CD14-positive monocyte (primary cell): Measurements from ENCODE around the gene GIGYF2. TPM values are rescaled to one million over a fixed set of nuclear protein-coding genes. Genes with fewer than 3 reads are reported as not detected.

Experiments used
- DNase-seq, 3 donors: peaks; one replicate each; pipeline ENCODE4 v3.0.0-alpha.2; 2011 to 2022
- H2AFZ ChIP-seq: 2 replicates; pipeline ENCODE4 v1.6.0; 2012; ENCODE audit warnings: mild to moderate bottlenecking, low read depth, low read length, inconsistent platforms; ENCODE audit not compliant: insufficient read depth, poor library complexity, severe bottlenecking
- H3K27ac ChIP-seq, 2 donors: 1 replicate in 1 of 2; 2 replicates in 1 of 2; pipeline ENCODE4 v1.5.1; 2012 to 2013; ENCODE audit warnings: low read length in 2 of 2, control low read depth in 1 of 2, inconsistent platforms in 1 of 2, low read depth in 1 of 2, mild to moderate bottlenecking in 1 of 2
- H3K27me3 ChIP-seq, 2 donors: one replicate each; pipeline versions ENCODE4 v1.6.0 to v1.6.1; 2011 to 2013; ENCODE audit warnings: low read length in 2 of 2; ENCODE audit not compliant: control insufficient read depth in 2 of 2, insufficient read depth in 2 of 2
- H3K36me3 ChIP-seq, 2 donors: replicated peaks in 1 of 2; 1 replicate in 1 of 2; 2 replicates in 1 of 2; pipeline versions ENCODE4 v1.5.1 to v1.6.1; 2012 to 2013; ENCODE audit warnings: low read length in 2 of 2, control low read depth in 1 of 2, inconsistent platforms in 1 of 2, mild to moderate bottlenecking in 1 of 2; ENCODE audit not compliant: insufficient read depth in 2 of 2, control insufficient read depth in 1 of 2
- H3K4me1 ChIP-seq, 2 donors: 1 replicate in 1 of 2; 2 replicates in 1 of 2; pipeline versions ENCODE4 v1.5.1 to v1.6.1; 2012 to 2013; ENCODE audit warnings: low read length in 2 of 2, control low read depth in 1 of 2, inconsistent platforms in 1 of 2, mild to moderate bottlenecking in 1 of 2, moderate library complexity in 1 of 2; ENCODE audit not compliant: insufficient read depth in 2 of 2, control insufficient read depth in 1 of 2
- H3K4me2 ChIP-seq: replicated peaks from 2 replicates; pipeline ENCODE3; 2012; ENCODE audit warnings: low read length, moderate library complexity, mild to moderate bottlenecking; ENCODE audit not compliant: poor library complexity, severe bottlenecking; ENCODE audit errors: extremely low read depth
- H3K4me3 ChIP-seq, 3 experiments: fragments of 200-600 bp in 1 of 3; sonication (generic) in 1 of 3; replicated peaks in 1 of 3; 1 replicate in 2 of 3; 2 replicates in 1 of 3; pipeline ENCODE4 v1.5.1; 2011 to 2013; ENCODE audit warnings: low read length in 3 of 3, mild to moderate bottlenecking in 3 of 3, control low read depth in 2 of 3, low read depth in 2 of 3, inconsistent platforms in 1 of 3, moderate library complexity in 1 of 3
- H3K79me2 ChIP-seq: 2 replicates; pipeline ENCODE4 v1.6.0; 2012; ENCODE audit warnings: mild to moderate bottlenecking, control low read depth, inconsistent platforms, low read length, moderate library complexity; ENCODE audit not compliant: insufficient read depth
- H3K9ac ChIP-seq: 2 replicates; pipeline ENCODE4 v1.6.0; 2017; ENCODE audit warnings: low read length, mild to moderate bottlenecking; ENCODE audit not compliant: insufficient read depth, poor library complexity, severe bottlenecking
- H3K9me3 ChIP-seq, 2 donors: replicated peaks in 1 of 2; 1 replicate in 1 of 2; 2 replicates in 1 of 2; pipeline versions ENCODE4 v1.5.1 to v1.6.1; 2012 to 2013; ENCODE audit warnings: low read length in 2 of 2, control low read depth in 1 of 2; ENCODE audit not compliant: control insufficient read depth in 1 of 2, insufficient read depth in 1 of 2
- H4K20me1 ChIP-seq: 2 replicates; pipeline ENCODE4 v1.6.0; 2012; ENCODE audit warnings: mild to moderate bottlenecking, low read length, control low read depth, moderate library complexity; ENCODE audit not compliant: insufficient read depth
- H3K27ac Mint-ChIP-seq, 7 donors: one replicate each; pipeline ENCODE4 v1.8.0; 2020; ENCODE audit warnings: mild to moderate bottlenecking in 7 of 7, mixed read lengths in 7 of 7, moderate library complexity in 6 of 7, inconsistent platforms in 2 of 7
- H3K27me3 Mint-ChIP-seq, 3 donors: one replicate each; pipeline ENCODE4 v1.8.0; 2021 to 2022; ENCODE audit warnings: low read depth in 3 of 3, mild to moderate bottlenecking in 3 of 3, mixed read lengths in 3 of 3, moderate library complexity in 3 of 3, inconsistent platforms in 1 of 3
- H3K36me3 Mint-ChIP-seq, 2 donors: one replicate each; pipeline ENCODE4 v1.8.0; 2020; ENCODE audit warnings: mixed read lengths in 2 of 2, inconsistent platforms in 1 of 2, mild to moderate bottlenecking in 1 of 2
- H3K4me1 Mint-ChIP-seq: one replicate; pipeline ENCODE4 v1.8.0; 2020; ENCODE audit warnings: mild to moderate bottlenecking, mixed read lengths
- H3K4me3 Mint-ChIP-seq, 2 donors: one replicate each; pipeline ENCODE4 v1.8.0; 2020; ENCODE audit warnings: mild to moderate bottlenecking in 2 of 2, mixed read lengths in 2 of 2, moderate library complexity in 1 of 2
- H3K9me3 Mint-ChIP-seq, 7 donors: one replicate each; pipeline ENCODE4 v1.8.0; 2020 to 2022; ENCODE audit warnings: mixed read lengths in 7 of 7, mild to moderate bottlenecking in 6 of 7, moderate library complexity in 6 of 7, inconsistent platforms in 2 of 7
- CTCF ChIP-seq: fragments of 200-600 bp; IDR thresholded peaks from one replicate; pipeline ENCODE4 v1.8.0; 2022; ENCODE audit warnings: antibody characterized with exemption, mild to moderate bottlenecking
- WGBS: methylation state at CpG from one replicate; pipeline ENCODE4 v1.1.5; 2013; ENCODE audit warnings: missing lambda C conversion rate; ENCODE audit not compliant: insufficient coverage; 5-methylcytosine and 5-hydroxymethylcytosine counted together
- intact Hi-C, 2 donors: fragments of 100-400 bp; cut with micrococcal nuclease; formaldehyde crosslinking; loops; one replicate each; pipeline versions ENCODE4 v1.15.0 to v1.15.1; 2023
- polyA plus RNA-seq, 3 donors: library from polyadenylated mRNA; depleted of rRNA in 1 of 3; unstranded in 2 of 3; stranded (reverse) in 1 of 3; fragments of 300-500 nt in 2 of 3; fragments of >200 nt in 1 of 3; fragmentation: Illumina TruSeq in 2 of 3; gene quantifications; 1 replicate in 2 of 3; 2 replicates in 1 of 3; pipeline ENCODE4 v1.2.3, GENCODE V29; 2012 to 2021

The GIGYF2 gene
- polyA plus RNA-seq, 3 donors, result 7.7 to 20.7 (median 17.3) TPM

- Mint-ChIP-seq H3K4me3 (no peak overlapping the region), H3K4me1 (no peaks in the 10 kb centered on the region), H3K9me3 (peaks cover 0 to 3% (median 0%) of the 10 kb centered on the region in 7 donors), H3K27ac (no peak overlapping the region), H3K27me3 (peaks cover 5 to 9% (median 8%) of the 10 kb centered on the region in 3 donors), H3K36me3 (no peaks in the 10 kb centered on the region)
- Histone ChIP-seq H3K27me3 (no peaks in the 10 kb centered on the region), H3K4me1 (no peaks in the 10 kb centered on the region), H3K36me3 (no peaks in the 10 kb centered on the region), H3K9me3 (no peaks in the 10 kb centered on the region), H4K20me1 (no peaks in the 10 kb centered on the region), H2AFZ (no peak overlapping the region), H3K79me2 (no peaks in the 10 kb centered on the region), H3K4me2 (no peak overlapping the region), H3K27ac (no peak overlapping the region), H3K9ac (no peak overlapping the region), H3K4me3 (no peak overlapping the region)
- no CpG with 5 or more reads among the region's 1 CpG for WGBS
- intact Hi-C loops, result no loop called here
- no peak for DNase-seq
- no peak for TF ChIP-seq CTCF
These were observed 24.5 kb upstream of the GIGYF2 start for GRCh38 chr2:232672588-232672987.

- H3K9me3 Mint-ChIP-seq, result peaks cover 0 to 3% (median 0%) of the 10 kb centered on the region in 7 donors
- no peak overlapping the region for H3K27ac Mint-ChIP-seq
- TF ChIP-seq CTCF, result no peak
- no peak overlapping the region for H3K27ac ChIP-seq
- no peaks in the 10 kb centered on the region for H3K36me3 Mint-ChIP-seq
- no peaks in the 10 kb centered on the region for H3K4me1 ChIP-seq
- H3K4me3 ChIP-seq, result no peak overlapping the region
- peaks cover 4 to 9% (median 8%) of the 10 kb centered on the region in 3 donors for H3K27me3 Mint-ChIP-seq
- DNase-seq, result no peak
- H3K27me3 ChIP-seq, result no peaks in the 10 kb centered on the region
- 80% methylated on average over 4 of the region's 6 CpGs for WGBS
- H3K9ac ChIP-seq, result no peak overlapping the region
- H3K4me3 Mint-ChIP-seq, result no peak overlapping the region
- no peaks in the 10 kb centered on the region for H3K79me2 ChIP-seq
- no peaks in the 10 kb centered on the region for H3K9me3 ChIP-seq
- H3K4me1 Mint-ChIP-seq, result no peaks in the 10 kb centered on the region
- no peak overlapping the region for H2AFZ ChIP-seq
- no peak overlapping the region for H3K4me2 ChIP-seq
- H3K36me3 ChIP-seq, result no peaks in the 10 kb centered on the region
- intact Hi-C loops, result no loop called here
- H4K20me1 ChIP-seq, result no peaks in the 10 kb centered on the region
These were observed 22.6 kb upstream of the GIGYF2 start for GRCh38 chr2:232674491-232674890.
